HEK293 (cell line): ENCODE data around the gene RDM1.

Source experiments
- CTCF ChIA-PET: fragments of 350-600 bp; formaldehyde crosslinking; extraction: SDS; loops from one replicate; lab custom pipeline; 2021; ENCODE audit warnings: antibody characterized with exemption; lab: Yijun Ruan, JAX
- POLR2A ChIA-PET: fragments of 300-600 bp; formaldehyde crosslinking; extraction: SDS; loops from one replicate; lab custom pipeline; 2020; ENCODE audit warnings: antibody characterized with exemption, inconsistent platforms; lab: Yijun Ruan, JAX
- H3K27ac ChIP-seq: fragments of 200-500 bp; sonication (Bioruptor generic); 2 replicates; pipeline ENCODE4 v1.5.1; 2014; ENCODE audit warnings: low read depth, low read length, control low read depth, inconsistent platforms; ENCODE audit errors: extremely low read depth
- H3K36me3 ChIP-seq, 2 experiments: fragments of 200-500 bp in 1 of 2; sonication (Bioruptor generic) in 1 of 2; 1 replicate in 1 of 2; 2 replicates in 1 of 2; pipeline ENCODE4 v1.5.1; 2014 to 2017; ENCODE audit warnings: inconsistent platforms in 2 of 2, low read length in 2 of 2; ENCODE audit not compliant: control insufficient read depth in 2 of 2, insufficient read depth in 1 of 2
- H3K4me1 ChIP-seq: fragments of 200-500 bp; sonication (Bioruptor generic); 2 replicates; pipeline ENCODE4 v1.5.1; 2014; ENCODE audit warnings: mild to moderate bottlenecking, low read length, inconsistent platforms; ENCODE audit not compliant: control insufficient read depth, insufficient read depth
- H3K4me3 ChIP-seq: 2 replicates; pipeline ENCODE4 v1.5.1; 2011; ENCODE audit warnings: low read depth, mild to moderate bottlenecking, control low read depth, low read length, moderate library complexity
- H3K9me3 ChIP-seq: fragments of 200-500 bp; sonication (Bioruptor generic); 2 replicates; pipeline ENCODE4 v1.5.1; 2014; ENCODE audit warnings: low read depth, low read length, inconsistent platforms; ENCODE audit not compliant: control insufficient read depth, insufficient read depth
- GLIS1 ChIP-seq: fragments of 450-650 bp; formaldehyde crosslinking; IDR thresholded peaks from 2 replicates; pipeline ENCODE4 v1.5.1; 2016; ENCODE audit warnings: missing biosample characterization, missing genetic modification characterization
- HOXD13 ChIP-seq: sonication (generic); formaldehyde crosslinking; IDR thresholded peaks from 2 replicates; pipeline ENCODE4 v1.8.0; 2022; ENCODE audit warnings: missing genetic modification reagents, borderline replicate concordance
- KLF17 ChIP-seq: fragments of 450-650 bp; formaldehyde crosslinking; IDR thresholded peaks from 2 replicates; pipeline ENCODE4 v1.5.1; 2016; ENCODE audit warnings: missing biosample characterization, missing genetic modification characterization
- MZF1 ChIP-seq: fragments of 450-650 bp; formaldehyde crosslinking; IDR thresholded peaks from 2 replicates; pipeline ENCODE4 v1.5.1; 2017; ENCODE audit warnings: missing biosample characterization, missing genetic modification characterization, borderline replicate concordance
- PATZ1 ChIP-seq: fragments of 450-650 bp; formaldehyde crosslinking; IDR thresholded peaks from 2 replicates; pipeline ENCODE4 v1.5.1; 2016; ENCODE audit warnings: missing biosample characterization, missing genetic modification characterization
- PRDM2 ChIP-seq: fragments of 450-650 bp; formaldehyde crosslinking; IDR thresholded peaks from 2 replicates; pipeline ENCODE4 v1.5.1; 2016; ENCODE audit warnings: missing biosample characterization, missing genetic modification characterization, borderline replicate concordance
- SP2 ChIP-seq: fragments of 450-650 bp; formaldehyde crosslinking; IDR thresholded peaks from 2 replicates; pipeline ENCODE4 v1.5.1; 2016; ENCODE audit warnings: missing biosample characterization, missing genetic modification characterization
- ZBTB21 ChIP-seq: fragments of 450-650 bp; formaldehyde crosslinking; IDR thresholded peaks from 2 replicates; pipeline ENCODE4 v1.5.1; 2017; ENCODE audit warnings: missing biosample characterization, missing genetic modification characterization
- ZBTB26 ChIP-seq: fragments of 450-650 bp; formaldehyde crosslinking; optimal IDR thresholded peaks from 2 replicates; pipeline ENCODE3; 2016; ENCODE audit warnings: missing biosample characterization, mild to moderate bottlenecking, missing genetic modification characterization
- ZBTB49 ChIP-seq: fragments of 450-650 bp; formaldehyde crosslinking; IDR thresholded peaks from 2 replicates; pipeline ENCODE4 v1.5.1; 2016; ENCODE audit warnings: missing biosample characterization, missing genetic modification characterization, low read depth
- ZFP37 ChIP-seq: fragments of 450-650 bp; formaldehyde crosslinking; IDR thresholded peaks from 2 replicates; pipeline ENCODE4 v1.5.1; 2016; ENCODE audit warnings: missing biosample characterization, missing genetic modification characterization
- ZNF133 ChIP-seq: fragments of 450-650 bp; formaldehyde crosslinking; IDR thresholded peaks from 2 replicates; pipeline ENCODE4 v1.5.1; 2016; ENCODE audit warnings: missing biosample characterization, missing genetic modification characterization
- ZNF211 ChIP-seq: fragments of 450-650 bp; formaldehyde crosslinking; IDR thresholded peaks from 2 replicates; pipeline ENCODE4 v1.5.1; 2016; ENCODE audit warnings: low read depth, missing biosample characterization, missing genetic modification characterization
- ZNF335 ChIP-seq: fragments of 450-650 bp; formaldehyde crosslinking; conservative IDR thresholded peaks from 2 replicates; pipeline ENCODE4 v1.5.1; 2016; ENCODE audit warnings: missing biosample characterization, missing genetic modification characterization
- ZNF354C ChIP-seq: fragments of 450-650 bp; formaldehyde crosslinking; IDR thresholded peaks from 2 replicates; pipeline ENCODE4 v1.5.1; 2016; ENCODE audit warnings: missing biosample characterization, missing genetic modification characterization, low read depth, borderline replicate concordance
- ZNF37A ChIP-seq: fragments of 450-650 bp; IDR thresholded peaks from 2 replicates; pipeline ENCODE4 v1.5.1; 2018; ENCODE audit warnings: missing biosample characterization, missing genetic modification characterization
- ZNF433 ChIP-seq: fragments of 450-650 bp; formaldehyde crosslinking; IDR thresholded peaks from 2 replicates; pipeline ENCODE4 v1.5.1; 2016; ENCODE audit warnings: missing biosample characterization, missing genetic modification characterization, low read depth
- ZNF510 ChIP-seq: fragments of 450-650 bp; formaldehyde crosslinking; IDR thresholded peaks from 2 replicates; pipeline ENCODE4 v1.5.1; 2018; ENCODE audit warnings: mild to moderate bottlenecking, missing genetic modification characterization, missing biosample characterization; ENCODE audit not compliant: insufficient replicate concordance
- ZNF558 ChIP-seq: fragments of 450-650 bp; formaldehyde crosslinking; IDR thresholded peaks from 2 replicates; pipeline ENCODE4 v1.5.1; 2016; ENCODE audit warnings: missing biosample characterization, missing genetic modification characterization
- ZNF830 ChIP-seq: fragments of 450-650 bp; IDR thresholded peaks from 2 replicates; pipeline ENCODE4 v1.5.0; 2018; ENCODE audit warnings: missing biosample characterization, missing genetic modification characterization, low read depth, mild to moderate bottlenecking, moderate library complexity
- ZSCAN4 ChIP-seq: fragments of 450-650 bp; formaldehyde crosslinking; IDR thresholded peaks from 2 replicates; pipeline ENCODE4 v1.5.1; 2017; ENCODE audit warnings: missing biosample characterization, missing genetic modification characterization

RDM1 gene

GRCh38 chr17:35889241-35889640 lies 41.3 kb downstream of the RDM1 start (continued):
- TF ChIP-seq PRDM2 (tag by site-specific recombination) (no peak), ZBTB26 (tag by site-specific recombination) (no peak), PATZ1 (tag by site-specific recombination) (no peak), GLIS1 (no peak), ZNF830 (tag by site-specific recombination) (no peak), ZNF558 (tag by site-specific recombination) (no peak)

- no peaks in the 10 kb centered on the region for H3K4me1 ChIP-seq
- H3K4me3 ChIP-seq: no peak within 1 kb of the TSS
- ChIA-PET CTCF (interaction anchor here (0.6 kb wide), 2 partner anchors 282 to 1415 kb away, joined by 3 read pairs; no protein-coding TSS in a partner anchor), POLR2A (interaction anchor here (0.6 kb wide), 1 partner anchor 21 kb away, joined by 3 read pairs; no protein-coding TSS in a partner anchor)
- no peak within 1 kb of the TSS for H3K27ac ChIP-seq
- H3K9me3 ChIP-seq: no peaks in the 10 kb centered on the region
- H3K36me3 ChIP-seq: no peaks in the 10 kb centered on the region
- TF ChIP-seq ZNF510 (tag by site-specific recombination) (no peak), ZBTB21 (tag by site-specific recombination) (no peak), ZNF133 (tag by site-specific recombination) (no peak), ZFP37 (tag by site-specific recombination) (no peak), HOXD13 (CRISPR knock-in tag) (no peak), KLF17 (tag by site-specific recombination) (no peak), ZNF335 (tag by site-specific recombination) (no peak), ZSCAN4 (tag by site-specific recombination) (no peak), SP2 (tag by site-specific recombination) (no peak), ZNF354C (tag by site-specific recombination) (no peak), MZF1 (tag by site-specific recombination) (no peak), ZNF37A (tag by site-specific recombination) (no peak), ZNF211 (tag by site-specific recombination) (no peak), ZBTB49 (no peak), ZNF433 (tag by site-specific recombination) (no peak)
Measured at GRCh38 chr17:35879773-35880654, 50.6 kb downstream of the RDM1 start, which contains the start of gene CCL5. Gene CCL5, minus strand, starts transcription at chr17:35880360.
